SH-SY5Y (cell line): Measurements from ENCODE around the gene COL25A1.

Source experiments
- GATA2 ChIP-seq: IDR thresholded peaks from 2 replicates; pipeline ENCODE4 v1.6.1; 2011; ENCODE audit warnings: mild to moderate bottlenecking, low read depth, low read length
- GATA3 ChIP-seq: IDR thresholded peaks from 2 replicates; pipeline ENCODE4 v1.6.1; 2011; ENCODE audit warnings: low read depth, mild to moderate bottlenecking, low read length, moderate library complexity

DNA sequence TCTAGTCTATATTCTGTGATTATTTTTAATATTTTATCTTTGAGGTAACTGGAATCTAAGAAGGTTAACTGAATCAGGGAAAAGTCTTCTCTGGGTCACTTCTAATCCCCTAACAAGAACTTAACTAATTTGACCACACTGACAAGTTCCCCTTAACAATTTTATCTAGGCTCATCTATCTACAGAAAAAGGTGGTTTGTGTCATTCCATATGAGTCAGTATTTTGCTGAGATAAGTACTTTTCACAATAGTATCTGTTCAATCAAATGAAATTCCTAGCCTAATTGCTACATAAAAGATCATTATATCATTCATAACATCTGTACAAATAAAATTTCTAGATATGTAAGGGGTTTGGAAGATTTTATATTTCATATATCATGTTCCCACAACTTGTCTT lies 45.6 kb downstream of the COL25A1 start:
- TF ChIP-seq GATA3 (no peak), GATA2 (no peak)
